ENCODE results near the gene ZBTB44. TPM values are rescaled to one million over a fixed set of nuclear protein-coding genes. Genes with fewer than 3 reads are reported as not detected.
"Not testable (repeated sequence)": the region's sequence is repeated elsewhere in the genome, so short reads cannot be mapped to it uniquely, and the experiment has no call there.

Gene ZBTB44
- total RNA-seq, 1 donor from 2014 or later: 32.6 TPM

GRCh38 chr11:130198964-130199363, 115.8 kb downstream of the ZBTB44 start:
- H3K36me3 Mint-ChIP-seq (ENCODE audit: low read depth, unreplicated experiment): peaks cover 22% of the 10 kb centered on the region
- H3K9me3 Mint-ChIP-seq (ENCODE audit: unreplicated experiment): peaks cover 4% of the 10 kb centered on the region
- no peak overlapping the region for H3K4me3 Mint-ChIP-seq (ENCODE audit: unreplicated experiment)
- TF ChIP-seq, protein P1, sequence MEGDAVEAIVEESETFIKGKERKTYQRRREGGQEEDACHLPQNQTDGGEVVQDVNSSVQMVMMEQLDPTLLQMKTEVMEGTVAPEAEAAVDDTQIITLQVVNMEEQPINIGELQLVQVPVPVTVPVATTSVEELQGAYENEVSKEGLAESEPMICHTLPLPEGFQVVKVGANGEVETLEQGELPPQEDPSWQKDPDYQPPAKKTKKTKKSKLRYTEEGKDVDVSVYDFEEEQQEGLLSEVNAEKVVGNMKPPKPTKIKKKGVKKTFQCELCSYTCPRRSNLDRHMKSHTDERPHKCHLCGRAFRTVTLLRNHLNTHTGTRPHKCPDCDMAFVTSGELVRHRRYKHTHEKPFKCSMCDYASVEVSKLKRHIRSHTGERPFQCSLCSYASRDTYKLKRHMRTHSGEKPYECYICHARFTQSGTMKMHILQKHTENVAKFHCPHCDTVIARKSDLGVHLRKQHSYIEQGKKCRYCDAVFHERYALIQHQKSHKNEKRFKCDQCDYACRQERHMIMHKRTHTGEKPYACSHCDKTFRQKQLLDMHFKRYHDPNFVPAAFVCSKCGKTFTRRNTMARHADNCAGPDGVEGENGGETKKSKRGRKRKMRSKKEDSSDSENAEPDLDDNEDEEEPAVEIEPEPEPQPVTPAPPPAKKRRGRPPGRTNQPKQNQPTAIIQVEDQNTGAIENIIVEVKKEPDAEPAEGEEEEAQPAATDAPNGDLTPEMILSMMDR (IDR thresholded peaks at IDR 0.05; ENCODE audit: unreplicated experiment): no peak
- DNase-seq (ENCODE audit: low spot score): no peak
- no peaks in the 10 kb centered on the region for H3K27me3 Mint-ChIP-seq (ENCODE audit: unreplicated experiment)
- H3K4me1 Mint-ChIP-seq (ENCODE audit: unreplicated experiment): no peaks in the 10 kb centered on the region
- H3K27ac Mint-ChIP-seq (ENCODE audit: unreplicated experiment): no peak overlapping the region

GRCh38 chr11:130198292-130198691, 116.4 kb downstream of the ZBTB44 start:
- Mint-ChIP-seq H3K27ac (ENCODE audit: unreplicated experiment) (no peak overlapping the region), H3K4me1 (ENCODE audit: unreplicated experiment) (no peaks in the 10 kb centered on the region), H3K27me3 (ENCODE audit: unreplicated experiment) (no peaks in the 10 kb centered on the region), H3K4me3 (ENCODE audit: unreplicated experiment) (no peak overlapping the region), H3K9me3 (ENCODE audit: unreplicated experiment) (peaks cover 2% of the 10 kb centered on the region), H3K36me3 (ENCODE audit: low read depth, unreplicated experiment) (peaks cover 20% of the 10 kb centered on the region)
- DNase-seq (ENCODE audit: low spot score): no peak
- TF ChIP-seq, protein P1 (IDR thresholded peaks at IDR 0.05; ENCODE audit: unreplicated experiment): no peak

DNA sequence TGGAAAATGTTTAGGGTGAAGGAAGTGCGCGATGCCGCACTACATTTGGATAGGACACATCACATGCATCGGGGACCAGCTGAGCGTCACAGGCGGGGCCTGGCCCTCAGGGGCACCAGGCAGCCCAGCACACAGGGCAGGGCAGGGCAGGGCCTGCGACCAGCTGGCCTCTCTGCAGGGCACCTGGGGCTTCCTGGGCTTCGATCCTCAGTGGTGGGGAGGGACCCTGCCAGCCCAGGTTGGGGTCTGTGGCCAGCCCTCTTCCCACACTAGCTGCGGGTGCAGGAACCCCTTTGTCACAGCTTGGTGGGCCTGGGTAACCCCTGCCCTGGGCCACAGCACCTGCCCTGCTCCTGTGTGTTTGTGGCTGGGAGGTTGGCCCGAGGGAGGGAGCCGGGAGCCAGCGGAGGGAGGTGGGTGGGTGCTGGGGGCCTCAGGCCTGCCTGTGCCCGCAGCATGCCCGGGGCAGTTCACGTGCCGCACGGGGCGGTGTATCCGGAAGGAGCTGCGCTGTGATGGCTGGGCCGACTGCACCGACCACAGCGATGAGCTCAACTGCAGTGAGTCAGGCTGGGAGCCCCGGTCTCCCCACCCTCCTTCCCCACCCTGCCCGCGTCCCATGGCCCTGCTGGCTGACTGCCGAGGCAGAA, 117.2 kb downstream of the ZBTB44 start:
- no peaks in the 10 kb centered on the region for H3K4me1 Mint-ChIP-seq (ENCODE audit: unreplicated experiment)
- H3K9me3 Mint-ChIP-seq (ENCODE audit: unreplicated experiment): no peaks in the 10 kb centered on the region
- H3K27me3 Mint-ChIP-seq (ENCODE audit: unreplicated experiment): no peaks in the 10 kb centered on the region
- TF ChIP-seq, protein P1 (IDR thresholded peaks at IDR 0.05; ENCODE audit: unreplicated experiment): no peak
- H3K4me3 Mint-ChIP-seq (ENCODE audit: unreplicated experiment): no peak overlapping the region
- H3K36me3 Mint-ChIP-seq (ENCODE audit: low read depth, unreplicated experiment): peaks cover 18% of the 10 kb centered on the region
- no peak for DNase-seq (ENCODE audit: low spot score)
- H3K27ac Mint-ChIP-seq (ENCODE audit: unreplicated experiment): no peak overlapping the region

- Mint-ChIP-seq H3K27ac (ENCODE audit: unreplicated experiment) (no peak overlapping the region), H3K9me3 (ENCODE audit: unreplicated experiment) (no peaks in the 10 kb centered on the region), H3K4me1 (ENCODE audit: unreplicated experiment) (no peaks in the 10 kb centered on the region), H3K4me3 (ENCODE audit: unreplicated experiment) (no peak overlapping the region), H3K27me3 (ENCODE audit: unreplicated experiment) (no peaks in the 10 kb centered on the region), H3K36me3 (ENCODE audit: low read depth, unreplicated experiment) (peaks cover 8% of the 10 kb centered on the region)
- TF ChIP-seq, protein P1 (IDR thresholded peaks at IDR 0.05; ENCODE audit: unreplicated experiment): no peak
- DNase-seq (ENCODE audit: low spot score): no peak
Observed at GRCh38 chr11:130194241-130195023, 120.3 kb downstream of the ZBTB44 start.

GRCh38 chr11:130193551-130193950, 121.2 kb downstream of the ZBTB44 start:
- DNase-seq (ENCODE audit: low spot score); H3K27me3 Mint-ChIP-seq (ENCODE audit: unreplicated experiment); H3K36me3 Mint-ChIP-seq (ENCODE audit: low read depth, unreplicated experiment); H3K4me1 Mint-ChIP-seq (ENCODE audit: unreplicated experiment); H3K4me3 Mint-ChIP-seq (ENCODE audit: unreplicated experiment); H3K9me3 Mint-ChIP-seq (ENCODE audit: unreplicated experiment); H3K27ac Mint-ChIP-seq (ENCODE audit: unreplicated experiment): not testable (repeated sequence)

Measured in endothelial cell (in vitro differentiated cells).